Measurements from ENCODE around the gene EFS.
"Not testable (repeated sequence)": the region's sequence is repeated elsewhere in the genome, so short reads cannot be mapped to it uniquely, and the experiment has no call there.

EFS gene, protein sequence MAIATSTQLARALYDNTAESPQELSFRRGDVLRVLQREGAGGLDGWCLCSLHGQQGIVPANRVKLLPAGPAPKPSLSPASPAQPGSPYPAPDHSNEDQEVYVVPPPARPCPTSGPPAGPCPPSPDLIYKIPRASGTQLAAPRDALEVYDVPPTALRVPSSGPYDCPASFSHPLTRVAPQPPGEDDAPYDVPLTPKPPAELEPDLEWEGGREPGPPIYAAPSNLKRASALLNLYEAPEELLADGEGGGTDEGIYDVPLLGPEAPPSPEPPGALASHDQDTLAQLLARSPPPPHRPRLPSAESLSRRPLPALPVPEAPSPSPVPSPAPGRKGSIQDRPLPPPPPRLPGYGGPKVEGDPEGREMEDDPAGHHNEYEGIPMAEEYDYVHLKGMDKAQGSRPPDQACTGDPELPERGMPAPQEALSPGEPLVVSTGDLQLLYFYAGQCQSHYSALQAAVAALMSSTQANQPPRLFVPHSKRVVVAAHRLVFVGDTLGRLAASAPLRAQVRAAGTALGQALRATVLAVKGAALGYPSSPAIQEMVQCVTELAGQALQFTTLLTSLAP

GRCh38 chr14:23365036-23365731 is at the start of gene EFS:
TSS of gene EFS (minus strand) at chr14:23365172. CDS start at chr14:23365025, 147 bp downstream.
- peak; percentile 84 for DNase-seq

- no peak for DNase-seq
These were observed 49.3 kb upstream of the EFS start for GRCh38 chr14:23414254-23414653.

DNA sequence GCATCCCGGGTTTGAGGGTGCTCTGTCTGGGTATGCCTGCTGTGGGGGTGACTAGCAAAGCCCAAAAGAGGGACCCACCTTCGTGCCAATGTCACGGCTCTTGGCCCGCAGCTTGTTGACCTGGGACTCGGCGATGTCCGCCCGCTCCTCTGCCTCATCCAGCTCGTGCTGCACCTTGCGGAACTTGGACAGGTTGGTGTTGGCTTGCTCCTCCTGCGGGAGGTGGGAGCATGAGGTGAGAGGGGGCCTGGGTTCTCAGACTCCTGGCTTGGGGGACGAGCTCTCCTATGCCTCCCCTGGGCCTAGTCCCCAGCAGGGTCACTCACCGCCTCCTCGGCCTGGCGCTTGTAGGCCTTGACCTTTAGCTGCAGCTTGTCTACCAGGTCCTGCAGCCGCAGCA is 48.7 kb upstream of the EFS start:
- no peak for DNase-seq

- no peak for DNase-seq
These were observed 46.9 kb upstream of the EFS start for GRCh38 chr14:23411563-23412525.

DNA sequence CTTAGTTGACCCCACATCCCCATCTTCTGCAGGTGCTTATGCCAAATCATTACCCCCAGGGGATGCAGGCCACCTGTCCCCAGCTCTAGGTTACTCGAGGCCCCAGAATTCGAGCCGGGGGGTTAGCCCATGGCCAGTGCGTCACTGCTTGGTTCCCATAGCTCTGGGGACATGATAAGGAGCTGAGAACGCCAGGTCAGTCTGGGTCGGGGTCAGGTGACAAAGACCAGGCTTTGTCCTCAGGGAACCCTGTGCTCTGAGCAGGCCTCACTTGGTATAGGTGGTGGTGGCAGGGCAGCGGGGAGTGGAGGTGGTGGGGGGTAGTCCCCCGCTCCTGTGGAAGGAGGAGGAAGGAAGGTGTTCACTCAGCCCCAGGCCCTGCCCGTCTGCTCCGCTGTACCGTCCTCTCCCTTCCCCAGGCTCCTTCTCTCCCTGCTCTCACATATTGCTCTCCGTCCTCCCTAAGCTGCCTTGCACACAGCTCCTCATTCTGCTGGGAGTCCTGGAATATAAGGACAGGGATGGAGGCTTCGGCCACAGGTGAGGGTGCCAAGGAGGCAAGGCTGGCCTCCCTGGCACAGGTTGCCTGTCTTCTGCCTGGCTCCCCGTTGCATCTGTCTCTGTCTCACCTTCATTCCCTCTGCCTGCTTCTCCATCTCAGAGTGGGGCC is 45.1 kb upstream of the EFS start:
- DNase-seq, result no peak

DNA sequence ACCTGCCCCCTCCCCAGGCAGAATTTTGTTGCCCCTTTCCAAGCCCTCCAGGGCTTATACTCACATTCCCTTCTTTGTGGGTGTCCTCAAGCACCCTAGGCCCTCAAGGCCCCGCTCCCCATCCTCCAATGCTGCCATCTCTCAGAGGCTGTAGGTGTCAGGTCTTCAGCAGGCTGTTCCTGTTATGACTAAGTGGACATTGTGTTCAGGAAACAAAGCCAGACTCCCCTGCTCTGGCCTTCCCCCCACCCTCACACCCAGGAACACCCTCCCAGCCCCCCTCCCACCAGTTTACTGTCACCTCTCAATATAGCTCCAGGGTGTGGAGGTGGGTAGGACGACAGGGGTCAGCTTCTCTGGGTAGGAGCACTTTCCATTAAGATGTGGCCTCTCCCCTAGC is 44.5 kb upstream of the EFS start:
- DNase-seq, result no peak

GRCh38 chr14:23408307-23408630 is 43.3 kb upstream of the EFS start:
- no peak for DNase-seq

GRCh38 chr14:23407516-23408306 is 42.7 kb upstream of the EFS start, which contains the start of gene MYH6:
TSS of gene MYH6 (minus strand) at chr14:23408273. CDS start at chr14:23407223, 1,050 bp downstream.
- DNase-seq, result no peak

DNA sequence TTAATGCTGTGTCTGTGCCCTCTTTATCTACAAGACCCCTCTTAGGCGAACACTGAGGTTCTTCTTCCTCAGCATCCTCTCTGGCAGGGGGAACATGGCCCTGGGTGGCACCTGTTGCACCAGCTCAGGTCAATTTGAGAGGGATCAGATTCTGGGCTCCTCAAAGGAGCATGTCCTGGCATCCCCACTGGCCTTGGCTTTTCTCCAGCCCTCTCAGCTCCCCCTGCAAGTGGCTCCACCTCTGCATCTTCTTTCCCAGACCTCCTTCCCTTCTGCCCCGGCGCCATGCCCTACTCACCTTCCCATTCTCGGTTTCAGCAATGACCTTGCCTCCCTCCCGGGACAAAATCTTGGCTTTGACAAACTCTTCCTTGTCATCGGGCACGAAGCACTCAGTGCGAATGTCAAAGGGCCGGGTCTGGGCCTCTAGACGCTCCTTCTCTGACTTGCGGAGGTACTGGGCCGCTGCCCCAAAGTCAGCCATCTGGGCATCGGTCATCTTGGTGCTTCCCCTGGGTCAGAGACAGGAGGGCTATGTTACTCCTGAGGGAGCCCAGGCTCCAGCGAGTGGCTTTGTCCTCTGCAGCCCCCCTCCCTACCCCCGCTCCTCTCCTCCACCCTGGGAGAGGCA is 41.9 kb upstream of the EFS start:
- DNase-seq, result no peak

GRCh38 chr14:23406244-23406643 is 41.3 kb upstream of the EFS start:
- DNase-seq, result no peak

- DNase-seq, result no peak
These were observed 40.6 kb upstream of the EFS start for GRCh38 chr14:23405516-23406025.

DNA sequence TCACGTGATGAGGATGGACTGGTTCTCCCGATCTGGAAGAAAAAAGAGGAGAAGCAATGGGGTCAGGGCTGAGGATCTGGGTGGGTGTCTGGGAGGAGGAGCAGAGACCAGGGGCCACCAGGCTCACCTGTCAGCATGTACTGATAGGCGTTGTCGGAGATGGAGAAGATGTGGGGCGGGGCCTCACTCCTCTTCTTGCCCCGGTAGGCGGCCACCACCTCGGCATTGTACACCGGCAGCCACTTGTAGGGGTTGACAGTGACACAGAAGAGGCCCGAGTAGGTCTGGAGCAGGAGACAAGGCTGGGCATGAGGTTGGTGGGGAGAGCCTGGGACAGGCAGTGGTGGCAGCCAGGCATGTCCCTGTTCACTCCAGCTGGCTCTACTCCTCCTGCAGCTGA is 40.1 kb upstream of the EFS start:
- no peak for DNase-seq

DNA sequence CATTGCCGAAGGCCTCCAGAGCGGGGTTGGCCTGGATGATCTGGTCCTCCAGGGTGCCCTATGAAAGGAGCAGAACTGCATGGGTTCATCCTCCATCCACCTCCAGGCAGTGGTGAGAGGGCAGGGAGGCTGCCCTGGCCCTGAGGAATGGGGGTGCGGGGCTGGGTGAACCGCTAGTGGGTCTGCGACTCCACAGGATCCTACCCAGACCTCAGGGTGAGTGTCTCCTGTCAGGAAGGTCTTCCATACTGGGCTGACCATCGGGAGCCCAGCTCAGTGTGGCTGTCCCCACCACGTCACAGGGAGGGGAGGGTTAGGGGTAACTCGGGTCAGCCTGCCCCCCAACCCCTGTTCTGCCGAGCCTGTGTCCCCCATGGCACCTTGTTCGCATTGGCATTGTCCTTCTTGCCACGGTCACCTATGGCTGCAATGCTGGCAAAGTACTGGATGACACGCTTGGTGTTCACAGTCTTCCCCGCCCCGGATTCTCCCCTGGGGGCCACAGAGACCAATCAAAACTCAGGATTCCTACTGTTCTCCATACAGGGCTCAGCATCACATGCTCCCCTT is 39.4 kb upstream of the EFS start:
- DNase-seq, result no peak

DNA sequence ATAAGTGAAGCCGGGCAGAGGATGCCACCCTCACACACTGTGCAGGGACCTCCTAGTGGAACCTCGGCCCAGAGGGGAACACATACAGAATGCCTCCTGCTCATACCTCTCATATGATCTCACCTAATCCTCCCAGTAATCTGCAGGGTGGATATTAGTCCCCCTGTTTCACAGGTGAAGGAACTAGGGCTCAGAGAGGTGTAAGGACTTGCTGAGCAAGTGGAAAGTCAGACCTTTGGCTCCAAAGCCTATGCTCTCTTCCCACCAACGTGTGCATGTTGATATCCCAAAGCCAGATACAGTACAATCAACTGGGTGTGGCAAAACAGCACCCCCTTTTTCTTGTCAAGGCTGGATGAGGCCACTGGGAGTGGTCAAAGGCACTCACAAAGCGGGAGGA is 38.9 kb upstream of the EFS start:
- DNase-seq, result no peak

DNA sequence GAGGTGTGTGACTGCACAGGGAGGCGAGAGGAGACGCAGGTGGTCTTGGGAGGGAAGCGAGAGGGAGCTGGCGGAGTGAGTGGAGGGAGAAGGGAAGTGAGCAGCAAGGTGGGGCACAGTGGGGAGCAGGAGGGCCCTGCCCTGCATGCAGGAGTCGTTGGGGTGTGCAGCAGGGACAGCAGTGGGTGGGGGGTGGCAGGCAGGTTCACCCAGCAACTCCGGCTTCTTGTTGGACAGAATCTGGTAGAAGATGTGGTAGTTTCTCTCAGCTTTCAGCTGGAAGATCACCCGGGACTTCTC is 38.1 kb upstream of the EFS start:
- DNase-seq, result no peak

- DNase-seq, result no peak
These were observed 37.5 kb upstream of the EFS start for GRCh38 chr14:23402296-23403138.

DNA sequence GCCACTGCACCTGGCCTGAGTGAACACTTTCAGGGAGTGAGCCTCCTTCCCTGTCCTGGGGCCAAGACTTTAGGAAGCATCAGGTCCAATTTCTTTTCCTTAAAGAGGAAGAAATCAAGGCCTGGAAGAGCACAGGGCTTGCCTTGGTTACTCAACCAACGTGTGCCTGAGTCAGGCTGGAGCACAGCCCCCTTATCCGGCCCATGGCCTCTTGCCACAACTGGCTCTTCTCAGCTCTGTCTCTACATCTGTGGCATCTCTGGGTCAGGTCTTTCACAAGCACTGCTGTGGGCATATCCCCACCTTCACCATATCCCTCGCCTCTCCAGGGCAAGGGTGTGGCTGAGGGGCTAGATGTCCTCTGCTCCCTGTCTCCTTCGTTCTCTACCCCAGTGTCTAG is 36.3 kb upstream of the EFS start:
- no peak for DNase-seq

- not testable (repeated sequence) for DNase-seq
These were observed 35.7 kb upstream of the EFS start for GRCh38 chr14:23400496-23401149.

GRCh38 chr14:23399591-23399990 is 34.6 kb upstream of the EFS start:
- no peak for DNase-seq
